Endothelial cell of umbilical vein (primary cell): ENCODE measurements around the gene PTCSC3. TPM values are rescaled to one million over a fixed set of nuclear protein-coding genes. Genes with fewer than 3 reads are reported as not detected.

Experiments used
- BruUV-seq: library from RNA; stranded (reverse); fragments of 400-500 nt; replicated peaks from 2 replicates; lab custom pipeline; 2021; lab: Mats Ljungman, UMichigan
- CTCF ChIA-PET: fragments of 300-600, 350-600 bp; sonication (Branson Sonifier 250); formaldehyde crosslinking; loops from one replicate; lab custom pipeline; 2021; ENCODE audit warnings: antibody characterized with exemption, inconsistent platforms; lab: Charles Lee
- POLR2A ChIA-PET: fragments of 300-600, 350-600 bp; sonication (Branson Sonifier 250); formaldehyde crosslinking; loops from one replicate; lab custom pipeline; 2021; ENCODE audit warnings: antibody characterized with exemption, inconsistent platforms; lab: Charles Lee
- DNase-seq: peaks from one replicate; pipeline ENCODE4 v3.0.0-alpha.2; 2011; ENCODE audit warnings: low read depth, low spot score
- FAIRE-seq: peaks from 2 replicates; lab custom pipeline; 2011; peaks lifted over from hg19 to GRCh38; lab: Jason Lieb, UNC
- H2AFZ ChIP-seq: 2 replicates; pipeline ENCODE4 v1.6.0; 2012; ENCODE audit warnings: low read depth, low read length, control low read depth, inconsistent platforms
- H3K27ac ChIP-seq: 2 replicates; pipeline ENCODE4 v1.5.1; 2011; ENCODE audit warnings: low read depth, mild to moderate bottlenecking, control low read depth, low read length, moderate library complexity; ENCODE audit not compliant: insufficient read depth
- H3K27me3 ChIP-seq, 2 experiments: 2 replicates each; pipeline versions ENCODE4 v1.6.0 to v1.6.1; 2011; ENCODE audit warnings: low read length in 2 of 2, mixed read lengths in 1 of 2; ENCODE audit not compliant: control insufficient read depth in 2 of 2, insufficient read depth in 2 of 2
- H3K36me3 ChIP-seq, 2 experiments: 2 replicates in 1 of 2; 3 replicates in 1 of 2; pipeline ENCODE4 v1.5.1; 2011; ENCODE audit warnings: low read length in 2 of 2, mild to moderate bottlenecking in 1 of 2, moderate library complexity in 1 of 2; ENCODE audit not compliant: control insufficient read depth in 2 of 2, insufficient read depth in 2 of 2; ENCODE audit errors: extremely low read depth in 1 of 2
- H3K4me1 ChIP-seq: 3 replicates; pipeline ENCODE4 v1.5.1; 2011; ENCODE audit warnings: mild to moderate bottlenecking, low read length; ENCODE audit not compliant: control insufficient read depth, insufficient read depth; ENCODE audit errors: extremely low read depth
- H3K4me2 ChIP-seq: 2 replicates; pipeline ENCODE4 v1.6.1; 2011; ENCODE audit warnings: low read length, control low read depth, mixed read lengths; ENCODE audit not compliant: insufficient read depth
- H3K4me3 ChIP-seq, 3 experiments: fragments of 200-600 bp in 1 of 3; sonication (generic), shearing (Covaris generic) in 1 of 3; replicated peaks in 1 of 3; 2 replicates each; pipeline ENCODE4 v1.5.1; 2011 to 2016; ENCODE audit warnings: control low read depth in 3 of 3, low read length in 3 of 3, mild to moderate bottlenecking in 2 of 3, inconsistent platforms in 1 of 3, low read depth in 1 of 3, moderate library complexity in 1 of 3; ENCODE audit not compliant: insufficient read depth in 1 of 3
- H3K79me2 ChIP-seq: 2 replicates; pipeline ENCODE4 v1.6.0; 2012; ENCODE audit warnings: low read length, inconsistent platforms; ENCODE audit not compliant: control insufficient read depth, insufficient read depth
- H3K9ac ChIP-seq: replicated peaks from 2 replicates; pipeline ENCODE3; 2011; ENCODE audit warnings: low read length, control low read depth; ENCODE audit not compliant: insufficient read depth; ENCODE audit errors: extremely low read depth
- H3K9me1 ChIP-seq: replicated peaks from 3 replicates; pipeline ENCODE4 v1.6.0; 2011; ENCODE audit warnings: mild to moderate bottlenecking, low read length; ENCODE audit not compliant: control insufficient read depth, insufficient read depth; ENCODE audit errors: extremely low read depth
- H3K9me3 ChIP-seq: replicated peaks from 2 replicates; pipeline ENCODE4 v1.5.1; 2012; ENCODE audit warnings: low read length, inconsistent platforms; ENCODE audit not compliant: control insufficient read depth, insufficient read depth
- H4K20me1 ChIP-seq: replicated peaks from 2 replicates; pipeline ENCODE3; 2011; ENCODE audit warnings: mild to moderate bottlenecking, low read length; ENCODE audit not compliant: control insufficient read depth, insufficient read depth; ENCODE audit errors: extremely low read depth
- CTCF ChIP-seq, 2 donors: IDR thresholded peaks; 1 replicate in 1 of 2; 2 replicates in 1 of 2; pipeline ENCODE4 v1.5.1; 2011; ENCODE audit warnings: low read length in 2 of 2, mild to moderate bottlenecking in 2 of 2, moderate library complexity in 2 of 2, control low read depth in 1 of 2, inconsistent platforms in 1 of 2, low read depth in 1 of 2; ENCODE audit not compliant: insufficient read depth in 1 of 2; ENCODE audit errors: extremely low read depth in 1 of 2
- EZH2 ChIP-seq: IDR thresholded peaks from 2 replicates; pipeline ENCODE4 v1.6.1; 2012; ENCODE audit warnings: borderline replicate concordance, low read depth, mild to moderate bottlenecking, moderate library complexity, low read length, inconsistent platforms; ENCODE audit not compliant: severe bottlenecking
- FOS ChIP-seq: IDR thresholded peaks from 2 replicates; pipeline ENCODE4 v1.6.1; 2011; ENCODE audit warnings: mild to moderate bottlenecking, low read length, moderate library complexity, borderline replicate concordance; ENCODE audit not compliant: insufficient read depth
- GATA2 ChIP-seq: IDR thresholded peaks from 2 replicates; pipeline ENCODE4 v1.7.0; 2011; ENCODE audit warnings: low read depth, mild to moderate bottlenecking, moderate library complexity, mixed read lengths, low read length; ENCODE audit not compliant: insufficient read length, insufficient read depth
- JUN ChIP-seq: IDR thresholded peaks from 2 replicates; pipeline ENCODE4 v1.6.1; 2011; ENCODE audit warnings: borderline replicate concordance, low read depth; ENCODE audit not compliant: insufficient read length, insufficient read depth
- MAX ChIP-seq: IDR thresholded peaks from 2 replicates; pipeline ENCODE4 v1.6.1; 2011; ENCODE audit not compliant: insufficient read depth, insufficient read length
- MYC ChIP-seq: IDR thresholded peaks from one replicate; pipeline ENCODE4 v1.6.1; 2011; ENCODE audit warnings: mild to moderate bottlenecking, low read depth, low read length
- POLR2A ChIP-seq: IDR thresholded peaks from 2 replicates; pipeline ENCODE4 v1.6.1; 2012; ENCODE audit warnings: low read depth, mild to moderate bottlenecking, control low read depth, low read length
- POLR2AphosphoS5 ChIP-seq: IDR thresholded peaks from 2 replicates; pipeline ENCODE4 v1.6.1; 2012; ENCODE audit warnings: low read depth, mild to moderate bottlenecking, control low read depth, low read length, moderate library complexity; ENCODE audit not compliant: insufficient read depth
- dilution Hi-C: fragments of 300-500 bp; cut with MboI; formaldehyde crosslinking; loops from one replicate; pipeline ENCODE4 v1.15.0; 2019; ENCODE audit warnings: low sequenced_read_pairs; ENCODE audit not compliant: extremely low pct_ligation_motif_present
- intact Hi-C: fragments of 100-400 bp; cut with micrococcal nuclease; formaldehyde crosslinking; loops from one replicate; pipeline ENCODE4 v1.10.0; 2022
- polyA plus RNA-seq, 4 experiments: library from polyadenylated mRNA; depleted of rRNA in 3 of 4; stranded (reverse) in 3 of 4; unstranded in 1 of 4; fragments of >200 nt; gene quantifications; 2 replicates each; pipeline versions ENCODE4 v1.2.1 to v1.2.3, GENCODE V29; 2011 to 2012; ENCODE audit warnings: missing spikeins in 1 of 4
- total RNA-seq: library from RNA; stranded (reverse); gene quantifications from 2 replicates; pipeline ENCODE4 v1.2.3, GENCODE V29; 2021

The PTCSC3 gene
- total and polyA plus RNA-seq, 2 donors (not counting 3 experiments of a cell fraction or from before 2014, with no cell fraction given), result not detected

DNA sequence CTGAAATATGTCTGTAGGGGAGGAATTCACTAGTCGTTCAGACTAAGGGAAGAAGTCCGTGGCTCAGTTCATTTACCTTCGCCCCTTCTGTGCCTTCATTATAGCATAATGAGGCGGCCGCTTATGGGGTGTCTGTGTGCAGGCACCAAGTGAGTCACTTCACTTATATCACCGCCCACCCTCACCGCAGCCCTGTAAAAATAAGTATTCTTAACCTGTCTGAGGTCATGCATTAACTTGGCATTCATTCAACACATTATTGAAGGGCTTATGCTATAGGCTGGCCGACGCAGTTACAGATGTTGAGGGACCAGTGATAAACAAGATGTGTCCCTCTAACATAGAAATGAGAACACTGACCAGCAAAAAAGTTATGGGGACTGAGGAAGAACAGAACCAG, 47.7 kb upstream of the PTCSC3 start:
- H3K4me3 ChIP-seq, result no peak overlapping the region
- CTCF ChIA-PET, result no interaction called here
- BruUV-seq, result no TSS peak

More for the DNA sequence above, 47.7 kb upstream of the PTCSC3 start:
- H3K27ac ChIP-seq, result no peak overlapping the region
- no peak overlapping the region for H3K4me2 ChIP-seq
- no peaks in the 10 kb centered on the region for H3K9me3 ChIP-seq
- intact Hi-C loops (no loop called here), dilution Hi-C loops (no loop called here)
- H2AFZ ChIP-seq, result no peak overlapping the region
- H3K27me3 ChIP-seq, result peaks cover 6 to 7% of the 10 kb centered on the region in 2 experiments
- TF ChIP-seq CTCF (IDR thresholded peaks at IDR 0.05; ENCODE audit: extremely low read depth in 1 of 2, insufficient read depth in 1 of 2, low read depth in 1 of 2, low read length in 2 of 2) (no peak), EZH2 (no peak), GATA2 (no peak), POLR2A (no peak), MAX (no peak), FOS (no peak), POLR2AphosphoS5 (no peak), JUN (no peak), MYC (no peak)
- no peaks in the 10 kb centered on the region for H3K36me3 ChIP-seq
- DNase-seq, result no peak
- no peaks in the 10 kb centered on the region for H3K9me1 ChIP-seq
- H4K20me1 ChIP-seq, result no peaks in the 10 kb centered on the region
- no peak overlapping the region for H3K9ac ChIP-seq
- POLR2A ChIA-PET, result no interaction called here
- H3K79me2 ChIP-seq, result no peaks in the 10 kb centered on the region
- peaks cover 5% of the 10 kb centered on the region for H3K4me1 ChIP-seq
- FAIRE-seq, result no peak
